Keratinocyte (primary cell): ENCODE results near the gene FHOD3. TPM values are rescaled to one million over a fixed set of nuclear protein-coding genes. Genes with fewer than 3 reads are reported as not detected.

Source experiments
- DNase-seq: peaks from one replicate; pipeline ENCODE4 v3.0.0-alpha.2; 2011; ENCODE audit warnings: low read depth, missing footprints, low spot score
- FAIRE-seq: peaks from 2 replicates; lab custom pipeline; 2011; peaks lifted over from hg19 to GRCh38; lab: Jason Lieb, UNC
- H2AFZ ChIP-seq: 2 replicates; pipeline ENCODE4 v1.6.0; 2012; ENCODE audit warnings: low read length, control low read depth, inconsistent platforms; ENCODE audit not compliant: control insufficient read depth
- H3K27ac ChIP-seq: 2 replicates; pipeline ENCODE4 v1.5.1; 2011; ENCODE audit warnings: low read length; ENCODE audit not compliant: control insufficient read depth, insufficient read depth
- H3K27me3 ChIP-seq: 3 replicates; pipeline ENCODE4 v1.6.0; 2011; ENCODE audit warnings: low read length; ENCODE audit not compliant: control insufficient read depth, insufficient read depth; ENCODE audit errors: extremely low read depth
- H3K36me3 ChIP-seq, 2 experiments: 2 replicates in 1 of 2; 3 replicates in 1 of 2; pipeline ENCODE4 v1.5.1; 2011; ENCODE audit warnings: low read length in 2 of 2, mild to moderate bottlenecking in 1 of 2; ENCODE audit not compliant: control insufficient read depth in 2 of 2, insufficient read depth in 2 of 2; ENCODE audit errors: extremely low read depth in 1 of 2
- H3K4me1 ChIP-seq: 3 replicates; pipeline ENCODE4 v1.5.1; 2011; ENCODE audit warnings: low read length; ENCODE audit not compliant: control insufficient read depth, insufficient read depth; ENCODE audit errors: extremely low read depth
- H3K4me2 ChIP-seq: 3 replicates; pipeline ENCODE4 v1.6.0; 2011; ENCODE audit warnings: low read depth, low read length; ENCODE audit not compliant: control insufficient read depth, insufficient read depth; ENCODE audit errors: extremely low read depth
- H3K4me3 ChIP-seq, 3 experiments: fragments of 200-600 bp in 1 of 3; sonication (generic) in 1 of 3; 2 replicates in 2 of 3; 3 replicates in 1 of 3; pipeline ENCODE4 v1.5.1; 2011 to 2016; ENCODE audit warnings: low read length in 3 of 3, mild to moderate bottlenecking in 3 of 3, control low read depth in 2 of 3, inconsistent platforms in 1 of 3, low read depth in 1 of 3, mixed read lengths in 1 of 3, mixed run types in 1 of 3, moderate library complexity in 1 of 3; ENCODE audit not compliant: control insufficient read depth in 2 of 3, insufficient read depth in 2 of 3; ENCODE audit errors: extremely low read depth in 1 of 3
- H3K79me2 ChIP-seq: 2 replicates; pipeline ENCODE4 v1.6.0; 2012; ENCODE audit warnings: low read length; ENCODE audit not compliant: control insufficient read depth, insufficient read depth
- H3K9ac ChIP-seq: 3 replicates; pipeline ENCODE4 v1.6.0; 2011; ENCODE audit warnings: low read length; ENCODE audit not compliant: control insufficient read depth, insufficient read depth; ENCODE audit errors: extremely low read depth
- H3K9me1 ChIP-seq: 3 replicates; pipeline ENCODE4 v1.6.0; 2011; ENCODE audit warnings: low read length; ENCODE audit not compliant: control insufficient read depth, insufficient read depth; ENCODE audit errors: extremely low read depth
- H3K9me3 ChIP-seq: 2 replicates; pipeline ENCODE4 v1.5.1; 2012; ENCODE audit warnings: low read depth, low read length; ENCODE audit not compliant: control insufficient read depth
- H4K20me1 ChIP-seq: 3 replicates; pipeline ENCODE4 v1.6.0; 2011; ENCODE audit warnings: low read length; ENCODE audit not compliant: control insufficient read depth, insufficient read depth; ENCODE audit errors: extremely low read depth
- CTCF ChIP-seq, 3 experiments: IDR thresholded peaks in 1 of 3; conservative IDR thresholded peaks in 1 of 3; optimal IDR thresholded peaks in 1 of 3; 2 replicates in 2 of 3; 3 replicates in 1 of 3; pipeline versions ENCODE3 to v1.5.1; 2011; ENCODE audit warnings: low read length in 3 of 3, mild to moderate bottlenecking in 3 of 3, moderate library complexity in 2 of 3, control low read depth in 1 of 3, inconsistent platforms in 1 of 3; ENCODE audit not compliant: insufficient read depth in 2 of 3; ENCODE audit errors: extremely low read depth in 1 of 3
- EZH2 ChIP-seq: IDR thresholded peaks from one replicate; pipeline ENCODE4 v1.6.1; 2012; ENCODE audit warnings: inconsistent platforms, mild to moderate bottlenecking, low read length, moderate library complexity
- dilution Hi-C: fragments of 300-500 bp; cut with MboI; formaldehyde crosslinking; loops from one replicate; pipeline ENCODE4 v1.7.0; 2020; ENCODE audit warnings: low sequenced_read_pairs; ENCODE audit not compliant: extremely low pct_ligation_motif_present
- polyA plus RNA-seq, 5 experiments: library from polyadenylated mRNA; depleted of rRNA in 3 of 5; stranded (reverse) in 3 of 5; stranded (forward) in 1 of 5; unstranded in 1 of 5; fragments of >200 nt; gene quantifications; 1 replicate in 1 of 5; 2 replicates in 3 of 5; 3 replicates in 1 of 5; pipeline versions ENCODE4 v1.2.1 to v1.2.3, GENCODE V29; 2011 to 2012; ENCODE audit warnings: missing spikeins in 2 of 5, low read depth in 1 of 5, low replicate concordance in 1 of 5

Gene FHOD3
- polyA plus RNA-seq, 1 donor (not counting 4 experiments of a cell fraction or from before 2014, with no cell fraction given): 7.7 TPM

DNA sequence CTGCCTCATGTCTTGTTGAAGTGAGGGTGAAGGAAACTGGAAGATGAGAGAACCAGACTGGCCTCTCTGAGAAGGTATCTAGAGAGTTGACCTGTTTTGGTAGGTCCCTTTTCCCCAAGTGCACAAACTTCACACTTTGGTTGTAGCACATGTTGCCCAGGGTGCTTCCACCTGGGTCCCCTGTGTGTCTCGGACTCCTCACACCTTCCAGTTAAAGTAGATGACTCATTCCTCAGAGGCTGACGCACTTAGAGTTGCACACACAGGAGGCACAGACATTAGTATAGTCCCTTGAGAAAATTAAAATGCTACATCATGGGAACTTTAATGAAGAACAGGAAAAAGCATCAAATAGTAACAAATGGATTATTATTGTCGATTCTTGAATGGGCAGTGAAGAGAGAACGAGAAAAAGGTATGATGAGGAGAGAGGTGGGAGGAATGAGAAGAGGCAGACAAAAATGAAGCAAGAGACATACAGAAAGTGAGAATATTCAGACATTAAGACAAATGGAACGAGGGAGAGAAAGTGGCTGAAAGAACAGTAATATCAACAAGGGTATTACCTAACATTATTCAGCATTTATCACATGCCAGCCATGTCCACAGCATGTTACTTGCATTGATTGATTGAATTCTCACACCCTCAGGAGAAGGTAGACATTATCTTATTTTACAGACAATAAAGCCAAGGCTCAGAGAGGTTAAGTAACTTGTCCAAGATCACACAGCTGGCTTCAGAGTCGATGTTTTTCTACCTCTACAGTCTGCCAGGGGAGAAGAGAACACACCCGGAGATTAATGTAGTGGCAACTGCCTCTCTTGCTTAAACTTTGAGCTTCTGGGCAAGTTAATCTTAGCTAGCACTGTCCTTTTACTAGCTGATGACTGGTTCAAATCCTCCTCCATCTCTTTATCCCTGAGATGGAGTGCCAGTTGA is 68.6 kb downstream of the FHOD3 start:
- TF ChIP-seq CTCF (optimal IDR thresholded peaks at IDR 0.05 in 1 of 3, IDR thresholded peaks at IDR 0.05 in 1 of 3, conservative IDR thresholded peaks at IDR 0.05 in 1 of 3; ENCODE audit: extremely low read depth in 1 of 3, insufficient read depth in 2 of 3, low read length in 3 of 3) (no peak), EZH2 (no peak)
- no peaks in the 10 kb centered on the region for H3K27me3 ChIP-seq
- no peak overlapping the region for H3K27ac ChIP-seq
- H3K9ac ChIP-seq: no peak overlapping the region
- no peaks in the 10 kb centered on the region for H3K9me1 ChIP-seq
- no peaks in the 10 kb centered on the region for H3K36me3 ChIP-seq
- H3K9me3 ChIP-seq: no peaks in the 10 kb centered on the region
- H2AFZ ChIP-seq: no peak overlapping the region
- no peak for FAIRE-seq
- no peak for DNase-seq
- no peaks in the 10 kb centered on the region for H3K79me2 ChIP-seq
- no peaks in the 10 kb centered on the region for H3K4me1 ChIP-seq
- dilution Hi-C loops: no loop called here
- no peaks in the 10 kb centered on the region for H4K20me1 ChIP-seq
- no peak overlapping the region for H3K4me2 ChIP-seq
- H3K4me3 ChIP-seq: no peak overlapping the region

DNA sequence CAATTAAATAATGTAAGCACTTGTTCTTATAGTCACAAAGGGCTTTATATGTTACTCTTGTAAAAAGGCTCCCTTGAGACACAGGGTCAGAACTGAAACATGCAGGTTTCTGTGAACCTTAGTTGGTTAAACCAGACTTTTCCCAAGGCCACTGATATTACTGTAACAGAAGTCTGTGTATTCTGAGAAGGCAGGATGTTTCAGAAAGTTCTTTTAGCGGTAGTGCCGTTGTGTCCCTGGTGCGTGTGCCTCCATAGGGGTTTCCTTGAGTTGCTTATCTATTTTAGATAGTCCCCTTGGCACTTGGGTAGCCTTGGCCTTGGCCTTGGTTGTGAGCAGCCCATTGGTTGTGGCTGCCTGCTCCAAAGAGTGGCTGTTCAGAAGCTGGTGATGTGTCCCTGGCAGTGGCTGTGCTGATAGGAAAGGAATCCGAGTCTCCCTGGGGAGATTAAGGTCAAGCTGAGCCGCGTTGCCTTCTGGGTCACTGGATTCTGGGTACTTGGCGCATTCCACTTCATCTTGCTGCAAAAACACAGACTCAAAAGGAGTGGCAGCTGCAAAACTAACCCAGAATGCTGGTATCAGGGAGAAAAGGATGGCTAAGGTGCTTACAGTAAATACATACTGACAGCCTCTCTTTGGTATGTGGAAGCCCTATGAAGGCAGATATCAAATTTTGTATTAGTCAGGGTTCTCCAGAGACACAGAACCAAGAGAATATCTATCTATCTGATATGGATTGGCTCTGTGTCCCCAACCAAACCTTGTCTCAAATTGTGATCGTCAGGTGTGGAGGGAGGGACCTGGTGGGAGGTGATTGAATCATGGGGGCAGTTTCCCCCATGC is 69.7 kb downstream of the FHOD3 start:
- H3K9me1 ChIP-seq: no peaks in the 10 kb centered on the region
- H4K20me1 ChIP-seq: no peaks in the 10 kb centered on the region
- no peaks in the 10 kb centered on the region for H3K79me2 ChIP-seq
- no peak for FAIRE-seq
- H3K4me2 ChIP-seq: no peak overlapping the region
- H3K36me3 ChIP-seq: no peaks in the 10 kb centered on the region
- no peaks in the 10 kb centered on the region for H3K4me1 ChIP-seq
- TF ChIP-seq EZH2: no peak
- no peak for TF ChIP-seq CTCF (optimal IDR thresholded peaks at IDR 0.05 in 1 of 3, IDR thresholded peaks at IDR 0.05 in 1 of 3, conservative IDR thresholded peaks at IDR 0.05 in 1 of 3; ENCODE audit: extremely low read depth in 1 of 3, insufficient read depth in 2 of 3, low read length in 3 of 3)
- no peak for DNase-seq
- H3K9ac ChIP-seq: no peak overlapping the region
- H3K4me3 ChIP-seq: no peak overlapping the region
- H3K27ac ChIP-seq: no peak overlapping the region
- no peak overlapping the region for H2AFZ ChIP-seq
- H3K9me3 ChIP-seq: no peaks in the 10 kb centered on the region
- no peaks in the 10 kb centered on the region for H3K27me3 ChIP-seq
- dilution Hi-C loops: no loop called here
